ENCODE data around the gene ROGDI. TPM values are rescaled to one million over a fixed set of nuclear protein-coding genes. Genes with fewer than 3 reads are reported as not detected.

ROGDI gene
- total and polyA plus RNA-seq, 2 donors (not counting 3 experiments of a cell fraction or from before 2014, with no cell fraction given): 12.0 to 36.9 TPM

DNA sequence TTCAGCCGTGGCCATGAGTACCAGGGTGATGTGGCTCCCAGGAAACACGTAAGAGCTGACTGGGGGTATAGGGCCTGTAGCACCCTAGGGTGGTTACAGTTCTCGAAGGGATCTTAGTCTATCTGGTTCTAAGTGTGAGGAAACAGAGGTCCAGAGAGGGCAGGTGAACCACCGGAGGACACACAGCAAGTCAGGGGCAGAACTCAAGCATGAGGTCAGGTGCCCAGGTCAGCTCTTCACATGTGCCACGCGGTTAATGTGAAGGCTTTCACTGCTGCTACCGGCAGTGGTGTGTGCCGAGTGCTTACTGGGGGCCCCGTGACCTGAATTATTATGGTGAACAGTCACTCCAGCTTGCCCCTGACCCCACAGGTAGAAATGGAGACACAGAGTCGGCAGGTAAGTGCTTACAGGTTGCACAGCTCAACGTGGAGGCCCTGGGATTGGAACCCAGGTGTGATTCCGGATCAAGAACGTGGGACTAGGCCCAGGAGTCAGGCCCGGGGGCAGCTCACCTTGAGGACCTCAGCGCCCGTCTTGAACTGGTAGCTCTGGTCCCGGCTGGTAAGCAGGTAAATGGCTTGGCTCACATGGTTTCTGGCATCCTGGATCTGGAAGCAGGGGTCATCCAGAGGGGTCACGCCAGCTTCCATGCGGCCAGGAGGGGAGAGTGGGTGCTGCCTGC lies 3.1 kb downstream of the ROGDI start:
- no peak overlapping the region for H3K27ac ChIP-seq (ENCODE audit: insufficient read depth, low read depth, low read length)
- no peaks in the 10 kb centered on the region for H4K20me1 ChIP-seq (replicated peaks; ENCODE audit: control insufficient read depth, extremely low read depth, insufficient read depth, low read length)
- H3K36me3 ChIP-seq (ENCODE audit: control insufficient read depth in 2 of 2, extremely low read depth in 1 of 2, insufficient read depth in 2 of 2, low read length in 2 of 2): no peaks in the 10 kb centered on the region
- ChIA-PET POLR2A (no interaction called here), CTCF (no interaction called here)
- H2AFZ ChIP-seq (ENCODE audit: low read depth, low read length): no peak overlapping the region
- no peaks in the 10 kb centered on the region for H3K9me3 ChIP-seq (replicated peaks; ENCODE audit: control insufficient read depth, insufficient read depth, low read length)
- no TSS peak for BruUV-seq (replicated peaks)
- DNase-seq (ENCODE audit: low read depth, low spot score) (no peak), FAIRE-seq (no peak)
- no peaks in the 10 kb centered on the region for H3K27me3 ChIP-seq (ENCODE audit: control insufficient read depth in 2 of 2, insufficient read depth in 2 of 2, low read length in 2 of 2)
- H3K9ac ChIP-seq (replicated peaks; ENCODE audit: extremely low read depth, insufficient read depth, low read length): no peak overlapping the region
- no peak overlapping the region for H3K4me2 ChIP-seq (ENCODE audit: insufficient read depth, low read length)
- no peaks in the 10 kb centered on the region for H3K79me2 ChIP-seq (ENCODE audit: control insufficient read depth, insufficient read depth, low read length)
- H3K4me1 ChIP-seq (ENCODE audit: control insufficient read depth, extremely low read depth, insufficient read depth, low read length): peaks cover 7% of the 10 kb centered on the region
- dilution Hi-C loops (cut with MboI; ENCODE audit: extremely low pct_ligation_motif_present, low sequenced_read_pairs) (no loop called here), intact Hi-C loops (cut with micrococcal nuclease) (no loop called here)
- H3K9me1 ChIP-seq (replicated peaks; ENCODE audit: control insufficient read depth, extremely low read depth, insufficient read depth, low read length): no peaks in the 10 kb centered on the region
- no peak overlapping the region for H3K4me3 ChIP-seq (replicated peaks in 1 of 3; ENCODE audit: insufficient read depth in 1 of 3, low read depth in 1 of 3, low read length in 3 of 3)
- TF ChIP-seq MYC (IDR thresholded peaks at IDR 0.05; ENCODE audit: low read depth, low read length) (no peak), POLR2AphosphoS5 (IDR thresholded peaks at IDR 0.05; ENCODE audit: insufficient read depth, low read depth, low read length) (no peak), JUN (IDR thresholded peaks at IDR 0.05; ENCODE audit: borderline replicate concordance, insufficient read depth, insufficient read length, low read depth) (no peak), FOS (IDR thresholded peaks at IDR 0.05; ENCODE audit: borderline replicate concordance, insufficient read depth, low read length) (no peak), POLR2A (IDR thresholded peaks at IDR 0.05; ENCODE audit: low read depth, low read length) (no peak), EZH2 (IDR thresholded peaks at IDR 0.05; ENCODE audit: borderline replicate concordance, low read depth, low read length, severe bottlenecking) (no peak), GATA2 (IDR thresholded peaks at IDR 0.05; ENCODE audit: insufficient read depth, insufficient read length, low read depth, low read length) (no peak)
- TF ChIP-seq, protein P1, sequence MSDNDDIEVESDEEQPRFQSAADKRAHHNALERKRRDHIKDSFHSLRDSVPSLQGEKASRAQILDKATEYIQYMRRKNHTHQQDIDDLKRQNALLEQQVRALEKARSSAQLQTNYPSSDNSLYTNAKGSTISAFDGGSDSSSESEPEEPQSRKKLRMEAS (IDR thresholded peaks at IDR 0.05; ENCODE audit: insufficient read depth, insufficient read length): no peak
- TF ChIP-seq, protein P2, sequence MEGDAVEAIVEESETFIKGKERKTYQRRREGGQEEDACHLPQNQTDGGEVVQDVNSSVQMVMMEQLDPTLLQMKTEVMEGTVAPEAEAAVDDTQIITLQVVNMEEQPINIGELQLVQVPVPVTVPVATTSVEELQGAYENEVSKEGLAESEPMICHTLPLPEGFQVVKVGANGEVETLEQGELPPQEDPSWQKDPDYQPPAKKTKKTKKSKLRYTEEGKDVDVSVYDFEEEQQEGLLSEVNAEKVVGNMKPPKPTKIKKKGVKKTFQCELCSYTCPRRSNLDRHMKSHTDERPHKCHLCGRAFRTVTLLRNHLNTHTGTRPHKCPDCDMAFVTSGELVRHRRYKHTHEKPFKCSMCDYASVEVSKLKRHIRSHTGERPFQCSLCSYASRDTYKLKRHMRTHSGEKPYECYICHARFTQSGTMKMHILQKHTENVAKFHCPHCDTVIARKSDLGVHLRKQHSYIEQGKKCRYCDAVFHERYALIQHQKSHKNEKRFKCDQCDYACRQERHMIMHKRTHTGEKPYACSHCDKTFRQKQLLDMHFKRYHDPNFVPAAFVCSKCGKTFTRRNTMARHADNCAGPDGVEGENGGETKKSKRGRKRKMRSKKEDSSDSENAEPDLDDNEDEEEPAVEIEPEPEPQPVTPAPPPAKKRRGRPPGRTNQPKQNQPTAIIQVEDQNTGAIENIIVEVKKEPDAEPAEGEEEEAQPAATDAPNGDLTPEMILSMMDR (IDR thresholded peaks at IDR 0.05; ENCODE audit: extremely low read depth in 1 of 2, insufficient read depth in 1 of 2, low read depth in 1 of 2, low read length in 2 of 2): no peak
